ENCODE results near the gene PXYLP1.

The PXYLP1 gene

GRCh38 chr3:141229132-141229531 lies 2.5 kb upstream of the PXYLP1 start:
- TF ChIP-seq CEBPB (IDR thresholded peaks at IDR 0.05) (no peak), NFIC (IDR thresholded peaks at IDR 0.05) (no peak), USF1 (IDR thresholded peaks at IDR 0.05) (no peak)

- no peak for TF ChIP-seq TEAD4 (IDR thresholded peaks at IDR 0.05)
- TF ChIP-seq CREB1 (IDR thresholded peaks at IDR 0.05; ENCODE audit: low read depth): no peak
- TF ChIP-seq EP300 (IDR thresholded peaks at IDR 0.05; ENCODE audit: borderline replicate concordance): no peak
- no peak for TF ChIP-seq TCF12 (IDR thresholded peaks at IDR 0.05; ENCODE audit: low read depth)
These were observed 1.3 kb upstream of the PXYLP1 start for GRCh38 chr3:141230293-141230692.

- TF ChIP-seq CREB1 (IDR thresholded peaks at IDR 0.05; ENCODE audit: low read depth) (no peak), ZBTB7A (IDR thresholded peaks at IDR 0.05; ENCODE audit: low read depth) (peak; percentile 80; the same call in 1 of the 2 replicates), REST (IDR thresholded peaks at IDR 0.05; ENCODE audit: low read depth) (no peak), CEBPB (IDR thresholded peaks at IDR 0.05) (no peak), TCF12 (IDR thresholded peaks at IDR 0.05; ENCODE audit: low read depth) (no peak), TAF1 (IDR thresholded peaks at IDR 0.05; ENCODE audit: low read depth) (no peak), MAX (IDR thresholded peaks at IDR 0.05) (peak; percentile 41; the same call in 1 of the 2 replicates), EGR1 (IDR thresholded peaks at IDR 0.05) (no peak), USF1 (IDR thresholded peaks at IDR 0.05) (no peak), TEAD4 (IDR thresholded peaks at IDR 0.05) (peak; percentile 26; the same call in 1 of the 2 replicates)
These were observed 563 bp downstream of the PXYLP1 start for GRCh38 chr3:141231952-141232823.

GRCh38 chr3:141233457-141234161 lies 2.0 kb downstream of the PXYLP1 start:
- TF ChIP-seq EGR1 (IDR thresholded peaks at IDR 0.05) (no peak), ZBTB7A (IDR thresholded peaks at IDR 0.05; ENCODE audit: low read depth) (no peak), TCF12 (IDR thresholded peaks at IDR 0.05; ENCODE audit: low read depth) (no peak), CEBPB (IDR thresholded peaks at IDR 0.05) (no peak), MAX (IDR thresholded peaks at IDR 0.05) (no peak), CREB1 (IDR thresholded peaks at IDR 0.05; ENCODE audit: low read depth) (no peak), RAD21 (IDR thresholded peaks at IDR 0.05; ENCODE audit: low read depth) (no peak), REST (IDR thresholded peaks at IDR 0.05; ENCODE audit: low read depth) (no peak), EP300 (IDR thresholded peaks at IDR 0.05; ENCODE audit: borderline replicate concordance) (no peak), USF1 (IDR thresholded peaks at IDR 0.05) (no peak), FOXM1 (IDR thresholded peaks at IDR 0.05; ENCODE audit: borderline replicate concordance, low read depth) (no peak), NFIC (IDR thresholded peaks at IDR 0.05) (no peak), TEAD4 (IDR thresholded peaks at IDR 0.05) (no peak), YY1 (IDR thresholded peaks at IDR 0.05; ENCODE audit: low read depth) (no peak), TAF1 (IDR thresholded peaks at IDR 0.05; ENCODE audit: low read depth) (no peak)

- TF ChIP-seq RAD21 (IDR thresholded peaks at IDR 0.05; ENCODE audit: low read depth) (no peak), REST (IDR thresholded peaks at IDR 0.05; ENCODE audit: low read depth) (no peak), CEBPB (IDR thresholded peaks at IDR 0.05) (no peak), ZBTB7A (IDR thresholded peaks at IDR 0.05; ENCODE audit: low read depth) (no peak), MAX (IDR thresholded peaks at IDR 0.05) (no peak)
These were observed 2.7 kb downstream of the PXYLP1 start for GRCh38 chr3:141234283-141234682.
